C4-2B (cell line): ENCODE data around the gene SARS1.

Experiments
- ZFX ChIP-seq: fragments of 450-650 bp; IDR thresholded peaks from 2 replicates; pipeline ENCODE4 v1.6.1; 2017
- TF ChIP-seq, protein P1 (sequence below): fragments of 450-650 bp; conservative IDR thresholded peaks from 2 replicates; pipeline ENCODE4 v1.5.1; 2017; ENCODE audit warnings: mild to moderate bottlenecking

DNA sequence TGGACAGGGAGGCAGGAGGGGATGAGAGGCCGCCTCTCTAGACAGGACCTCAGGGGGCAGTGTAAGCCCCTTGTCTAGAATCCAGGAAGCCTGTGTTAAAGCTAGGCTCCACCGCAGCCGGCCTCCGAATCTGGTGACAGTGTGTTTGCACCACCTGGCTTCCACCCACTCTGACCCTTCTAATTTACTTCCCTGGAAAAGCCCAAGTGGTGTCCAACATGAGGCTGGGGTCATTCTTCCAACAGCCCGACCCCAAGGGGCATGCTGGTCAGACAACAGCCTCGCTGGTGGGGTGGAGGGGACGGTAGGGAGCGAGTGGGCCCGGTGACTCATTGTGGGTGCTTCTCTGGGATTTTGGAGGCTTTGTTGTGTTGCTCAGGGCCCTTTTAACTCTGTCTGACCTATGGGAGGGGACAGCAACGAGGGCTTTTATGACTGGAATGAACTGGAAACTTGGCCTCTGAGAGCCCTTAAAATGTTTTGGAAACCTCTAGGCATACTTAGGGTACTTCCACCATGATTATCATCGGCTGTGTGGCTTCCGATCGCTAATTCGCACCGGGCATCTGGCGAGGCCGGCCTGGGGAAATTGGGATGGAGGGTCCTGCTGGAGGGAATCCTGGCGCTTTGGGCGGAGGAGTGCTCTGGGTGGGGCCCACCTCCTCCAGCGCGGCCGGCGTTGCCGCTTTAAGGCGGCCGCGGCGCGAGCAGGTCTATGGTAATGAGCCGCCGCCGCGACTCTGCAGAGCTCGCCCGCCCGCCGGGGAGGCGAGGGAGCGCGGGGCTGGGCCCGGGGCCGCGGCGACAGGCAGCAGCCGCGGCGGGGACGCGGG lies 35.3 kb downstream of the SARS1 start, which contains the start of gene CELSR2:
- TF ChIP-seq, protein P1, sequence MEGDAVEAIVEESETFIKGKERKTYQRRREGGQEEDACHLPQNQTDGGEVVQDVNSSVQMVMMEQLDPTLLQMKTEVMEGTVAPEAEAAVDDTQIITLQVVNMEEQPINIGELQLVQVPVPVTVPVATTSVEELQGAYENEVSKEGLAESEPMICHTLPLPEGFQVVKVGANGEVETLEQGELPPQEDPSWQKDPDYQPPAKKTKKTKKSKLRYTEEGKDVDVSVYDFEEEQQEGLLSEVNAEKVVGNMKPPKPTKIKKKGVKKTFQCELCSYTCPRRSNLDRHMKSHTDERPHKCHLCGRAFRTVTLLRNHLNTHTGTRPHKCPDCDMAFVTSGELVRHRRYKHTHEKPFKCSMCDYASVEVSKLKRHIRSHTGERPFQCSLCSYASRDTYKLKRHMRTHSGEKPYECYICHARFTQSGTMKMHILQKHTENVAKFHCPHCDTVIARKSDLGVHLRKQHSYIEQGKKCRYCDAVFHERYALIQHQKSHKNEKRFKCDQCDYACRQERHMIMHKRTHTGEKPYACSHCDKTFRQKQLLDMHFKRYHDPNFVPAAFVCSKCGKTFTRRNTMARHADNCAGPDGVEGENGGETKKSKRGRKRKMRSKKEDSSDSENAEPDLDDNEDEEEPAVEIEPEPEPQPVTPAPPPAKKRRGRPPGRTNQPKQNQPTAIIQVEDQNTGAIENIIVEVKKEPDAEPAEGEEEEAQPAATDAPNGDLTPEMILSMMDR: no peak
- no peak for TF ChIP-seq ZFX
